ENCODE measurements around the gene MAST4.

DNA sequence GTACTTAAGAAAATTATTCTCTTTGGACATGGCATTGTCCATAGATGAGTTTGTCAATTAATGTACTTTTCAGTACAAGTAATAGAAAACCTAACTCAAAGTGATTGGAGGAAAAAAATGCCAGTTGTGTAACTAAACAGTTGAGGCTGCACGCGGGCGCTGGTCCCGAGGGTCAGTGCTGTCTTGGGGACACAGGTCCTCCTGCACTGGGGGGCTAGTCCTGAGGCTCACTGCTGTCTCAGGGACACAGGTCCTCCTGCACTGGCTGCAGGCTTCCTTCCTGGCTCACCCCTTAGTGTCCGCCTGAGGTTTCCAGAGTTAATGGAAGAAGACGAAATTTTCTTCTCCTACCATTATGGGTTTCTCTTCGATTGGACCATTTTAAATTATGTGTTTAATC lies 319.3 kb downstream of the MAST4 start:
- no peak for TF ChIP-seq POLR2AphosphoS5 (IDR thresholded peaks at IDR 0.05; ENCODE audit: borderline replicate concordance, low read depth, low read length)
- TF ChIP-seq FOXP2 (optimal IDR thresholded peaks at IDR 0.05; ENCODE audit: control extremely low read depth, extremely low read length, insufficient read depth): no peak
- TF ChIP-seq EZH2 (IDR thresholded peaks at IDR 0.05): no peak

All from SK-N-MC (cell line).